Measurements from ENCODE around the gene MCM10.

Gene MCM10

DNA sequence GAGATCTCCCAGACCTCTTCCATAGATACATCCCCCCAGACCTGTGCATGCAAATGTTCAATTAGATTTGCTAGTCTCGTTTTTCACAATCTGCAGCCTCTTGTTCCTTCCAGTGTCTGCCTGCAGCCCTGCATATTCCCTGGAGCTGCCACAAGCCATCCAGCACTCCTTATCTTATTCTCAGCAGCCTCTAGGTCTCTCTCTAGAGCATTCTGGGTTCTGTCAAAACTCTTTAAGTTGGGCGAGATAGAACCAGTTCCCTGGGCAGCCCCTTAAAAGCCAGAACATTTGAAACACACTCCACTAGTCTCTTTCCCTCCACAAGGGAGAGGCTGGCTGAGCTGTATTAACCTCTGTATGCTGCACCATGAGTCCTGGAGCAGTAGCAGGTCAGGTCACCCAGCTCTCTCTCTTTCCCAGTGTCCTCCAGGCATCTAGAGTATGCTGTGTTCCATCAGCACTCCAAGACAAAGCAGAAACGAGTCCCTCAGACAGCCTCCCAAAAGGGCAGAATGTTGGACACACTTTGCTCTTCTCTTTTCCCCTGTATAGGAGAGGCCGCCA, 20.6 kb upstream of the MCM10 start:
- Histone ChIP-seq H3K9me3 (ENCODE audit: control insufficient read depth, insufficient read depth, low read length) (no peaks in the 10 kb centered on the region), H3K27ac (ENCODE audit: low read depth, low read length) (no peak overlapping the region), H3K27me3 (ENCODE audit: control insufficient read depth, low read length) (peaks cover 23% of the 10 kb centered on the region; the same call in 1 of the 2 replicates), H3K4me3 (ENCODE audit: low read length) (no peak overlapping the region), H3F3A (ENCODE audit: control insufficient read depth, insufficient read depth) (no peaks in the 10 kb centered on the region), H3K4me2 (ENCODE audit: low read length) (no peak overlapping the region), H3K4me1 (ENCODE audit: control insufficient read depth, low read length) (no peaks in the 10 kb centered on the region), H3K79me2 (ENCODE audit: control insufficient read depth, low read length) (no peaks in the 10 kb centered on the region), H4K20me1 (ENCODE audit: control insufficient read depth, insufficient read depth, low read depth, low read length) (no peaks in the 10 kb centered on the region), H3K9me2 (replicated peaks; ENCODE audit: control insufficient read depth, low read length) (no peaks in the 10 kb centered on the region), H3K36me3 (ENCODE audit: control insufficient read depth, low read length) (no peaks in the 10 kb centered on the region)
- no peak for TF ChIP-seq EZH2phosphoT487 (IDR thresholded peaks at IDR 0.05; ENCODE audit: borderline replicate concordance, low read length)
- TF ChIP-seq, protein P1, sequence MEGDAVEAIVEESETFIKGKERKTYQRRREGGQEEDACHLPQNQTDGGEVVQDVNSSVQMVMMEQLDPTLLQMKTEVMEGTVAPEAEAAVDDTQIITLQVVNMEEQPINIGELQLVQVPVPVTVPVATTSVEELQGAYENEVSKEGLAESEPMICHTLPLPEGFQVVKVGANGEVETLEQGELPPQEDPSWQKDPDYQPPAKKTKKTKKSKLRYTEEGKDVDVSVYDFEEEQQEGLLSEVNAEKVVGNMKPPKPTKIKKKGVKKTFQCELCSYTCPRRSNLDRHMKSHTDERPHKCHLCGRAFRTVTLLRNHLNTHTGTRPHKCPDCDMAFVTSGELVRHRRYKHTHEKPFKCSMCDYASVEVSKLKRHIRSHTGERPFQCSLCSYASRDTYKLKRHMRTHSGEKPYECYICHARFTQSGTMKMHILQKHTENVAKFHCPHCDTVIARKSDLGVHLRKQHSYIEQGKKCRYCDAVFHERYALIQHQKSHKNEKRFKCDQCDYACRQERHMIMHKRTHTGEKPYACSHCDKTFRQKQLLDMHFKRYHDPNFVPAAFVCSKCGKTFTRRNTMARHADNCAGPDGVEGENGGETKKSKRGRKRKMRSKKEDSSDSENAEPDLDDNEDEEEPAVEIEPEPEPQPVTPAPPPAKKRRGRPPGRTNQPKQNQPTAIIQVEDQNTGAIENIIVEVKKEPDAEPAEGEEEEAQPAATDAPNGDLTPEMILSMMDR (IDR thresholded peaks at IDR 0.05; ENCODE audit: low read depth, low read length, poor library complexity, severe bottlenecking): no peak

- peaks cover 17% of the 10 kb centered on the region; the same call in 1 of the 2 replicates for H3K27me3 ChIP-seq (ENCODE audit: control insufficient read depth, low read length)
- H3K9me2 ChIP-seq (replicated peaks; ENCODE audit: control insufficient read depth, low read length): no peaks in the 10 kb centered on the region
- H3K79me2 ChIP-seq (ENCODE audit: control insufficient read depth, low read length): no peaks in the 10 kb centered on the region
- no peak overlapping the region for H3K27ac ChIP-seq (ENCODE audit: low read depth, low read length)
- H3K36me3 ChIP-seq (ENCODE audit: control insufficient read depth, low read length): no peaks in the 10 kb centered on the region
- no peak overlapping the region for H3K4me3 ChIP-seq (ENCODE audit: low read length)
- H3K9me3 ChIP-seq (ENCODE audit: control insufficient read depth, insufficient read depth, low read length): no peaks in the 10 kb centered on the region
- TF ChIP-seq, protein P1 (IDR thresholded peaks at IDR 0.05; ENCODE audit: low read depth, low read length, poor library complexity, severe bottlenecking): no peak
- TF ChIP-seq EZH2phosphoT487 (IDR thresholded peaks at IDR 0.05; ENCODE audit: borderline replicate concordance, low read length): no peak
- no peaks in the 10 kb centered on the region for H4K20me1 ChIP-seq (ENCODE audit: control insufficient read depth, insufficient read depth, low read depth, low read length)
- no peaks in the 10 kb centered on the region for H3F3A ChIP-seq (ENCODE audit: control insufficient read depth, insufficient read depth)
- H3K4me2 ChIP-seq (ENCODE audit: low read length): no peak overlapping the region
- H3K4me1 ChIP-seq (ENCODE audit: control insufficient read depth, low read length): no peaks in the 10 kb centered on the region
Observed at GRCh38 chr10:13143766-13144165, 17.6 kb upstream of the MCM10 start.

GRCh38 chr10:13144814-13145213, 16.5 kb upstream of the MCM10 start:
- Histone ChIP-seq H3K27me3 (ENCODE audit: control insufficient read depth, low read length) (peaks cover 17% of the 10 kb centered on the region; the same call in 1 of the 2 replicates), H3K4me1 (ENCODE audit: control insufficient read depth, low read length) (no peaks in the 10 kb centered on the region), H3K36me3 (ENCODE audit: control insufficient read depth, low read length) (no peaks in the 10 kb centered on the region), H3K9me3 (ENCODE audit: control insufficient read depth, insufficient read depth, low read length) (no peaks in the 10 kb centered on the region), H3K4me2 (ENCODE audit: low read length) (no peak overlapping the region), H3K79me2 (ENCODE audit: control insufficient read depth, low read length) (no peaks in the 10 kb centered on the region), H3K27ac (ENCODE audit: low read depth, low read length) (no peak overlapping the region), H4K20me1 (ENCODE audit: control insufficient read depth, insufficient read depth, low read depth, low read length) (no peaks in the 10 kb centered on the region), H3K9me2 (replicated peaks; ENCODE audit: control insufficient read depth, low read length) (no peaks in the 10 kb centered on the region), H3K4me3 (ENCODE audit: low read length) (no peak overlapping the region), H3F3A (ENCODE audit: control insufficient read depth, insufficient read depth) (no peaks in the 10 kb centered on the region)
- no peak for TF ChIP-seq EZH2phosphoT487 (IDR thresholded peaks at IDR 0.05; ENCODE audit: borderline replicate concordance, low read length)
- TF ChIP-seq, protein P1 (IDR thresholded peaks at IDR 0.05; ENCODE audit: low read depth, low read length, poor library complexity, severe bottlenecking): no peak
